Measurements from ENCODE around the gene TULP1. TPM values are rescaled to one million over a fixed set of nuclear protein-coding genes. Genes with fewer than 3 reads are reported as not detected.

TULP1 gene
- total and polyA plus RNA-seq, 4 donors, result 3.3 TPM; not detected in 3

Small RNA genes lying within 50 kb of the gene (microRNA-seq; reads per million reads assigned to microRNA genes)
- 0 to 1.2 reads per million in 2 donors for gene MIR7111

Other genes with a start within 250 kb of the TULP1 start
- 10 to 100 TPM in 1 of 2 donors, 1 to 10 TPM in 1; 9.9 to 13.0 TPM for gene DEF6, start 215.1 kb downstream of the TULP1 start, total RNA-seq
- 1 to 10 TPM; 1.5 to 2.8 TPM for gene DEF6, start 215.1 kb downstream of the TULP1 start, polyA plus RNA-seq
- 10 to 100 TPM; 24.9 to 27.7 TPM for gene PPARD, start 170.3 kb downstream of the TULP1 start, total RNA-seq
- 10 to 100 TPM in 1 of 2 donors, 1 to 10 TPM in 1; 5.9 to 16.7 TPM for gene PPARD, start 170.3 kb downstream of the TULP1 start, polyA plus RNA-seq
- gene FANCE, start 60.6 kb downstream of the TULP1 start, total RNA-seq, result 1 to 10 TPM; 4.7 to 5.5 TPM
- 1 to 10 TPM; 1.3 to 4.4 TPM for gene FANCE, start 60.6 kb downstream of the TULP1 start, polyA plus RNA-seq
- 100 to 1,000 TPM; 834 to 875 TPM for gene RPL10A, start 44.5 kb downstream of the TULP1 start, total RNA-seq
- 1,000 to 10,000 TPM; 2,062 to 2,391 TPM for gene RPL10A, start 44.5 kb downstream of the TULP1 start, polyA plus RNA-seq
- gene TEAD3, start 15.8 kb downstream of the TULP1 start, total RNA-seq, result 10 to 100 TPM; 43.5 to 78.0 TPM
- 10 to 100 TPM; 16.7 to 54.2 TPM for gene TEAD3, start 15.8 kb downstream of the TULP1 start, polyA plus RNA-seq
- gene FKBP5, start 176.0 kb upstream of the TULP1 start, total RNA-seq, result 10 to 100 TPM; 25.1 to 96.1 TPM
- gene FKBP5, start 176.0 kb upstream of the TULP1 start, polyA plus RNA-seq, result 100 to 1,000 TPM in 1 of 2 donors, 10 to 100 TPM in 1; 79.2 to 102 TPM
- gene ARMC12, start 224.1 kb upstream of the TULP1 start, total RNA-seq, result 1 to 10 TPM in 1 of 2 donors, under 1 TPM in 1; 0.52 to 1.4 TPM
- gene ARMC12, start 224.1 kb upstream of the TULP1 start, polyA plus RNA-seq, result 1 to 10 TPM in 1 of 2 donors, under 1 TPM in 1; 0.25 to 6.4 TPM

All from aorta (tissue), 4 donors.